Natural killer cell (primary cell): ENCODE measurements around the gene SLX9. TPM values are rescaled to one million over a fixed set of nuclear protein-coding genes. Genes with fewer than 3 reads are reported as not detected.

Source experiments
- ATAC-seq, 3 donors: fragments of 150-1000 bp in 2 of 3; fragments of 200-7000 bp in 1 of 3; cut with Tn5 transposase; 1 replicate in 1 of 3; 2 replicates in 2 of 3; pipeline ENCODE4 v1.10.0; 2021; ENCODE audit warnings: mild to moderate bottlenecking in 2 of 3, moderate library complexity in 2 of 3
- DNase-seq, 2 donors: peaks; one replicate each; pipeline versions ENCODE4 v3.0.0 to v3.0.0-alpha.2; 2013 to 2021; ENCODE audit warnings: mixed read lengths in 1 of 2
- H3K27ac ChIP-seq: one replicate; pipeline ENCODE4 v1.5.1; 2013; ENCODE audit warnings: mild to moderate bottlenecking, low read length
- H3K27me3 ChIP-seq: one replicate; pipeline ENCODE4 v1.6.1; 2013; ENCODE audit warnings: low read length; ENCODE audit not compliant: control insufficient read depth, insufficient read depth
- H3K36me3 ChIP-seq: one replicate; pipeline ENCODE4 v1.6.1; 2013; ENCODE audit warnings: low read length; ENCODE audit not compliant: control insufficient read depth, insufficient read depth
- H3K4me1 ChIP-seq: one replicate; pipeline ENCODE4 v1.6.1; 2013; ENCODE audit warnings: low read length; ENCODE audit not compliant: control insufficient read depth, insufficient read depth
- H3K4me3 ChIP-seq: one replicate; pipeline ENCODE4 v1.5.1; 2013; ENCODE audit warnings: low read length
- H3K9me3 ChIP-seq: one replicate; pipeline ENCODE4 v1.6.1; 2013; ENCODE audit warnings: low read length; ENCODE audit not compliant: control insufficient read depth, insufficient read depth
- H3K27ac Mint-ChIP-seq, 2 donors: one replicate each; pipeline ENCODE4 v1.8.0; 2022; ENCODE audit warnings: mild to moderate bottlenecking in 2 of 2, mixed read lengths in 2 of 2, moderate library complexity in 1 of 2
- H3K27me3 Mint-ChIP-seq, 2 donors: one replicate each; pipeline ENCODE4 v1.8.0; 2022; ENCODE audit warnings: low read depth in 2 of 2, mixed read lengths in 2 of 2
- H3K36me3 Mint-ChIP-seq: one replicate; pipeline ENCODE4 v1.8.0; 2022; ENCODE audit warnings: mixed read lengths
- H3K4me1 Mint-ChIP-seq, 2 donors: one replicate each; pipeline ENCODE4 v1.8.0; 2022; ENCODE audit warnings: mixed read lengths in 2 of 2
- H3K4me3 Mint-ChIP-seq: one replicate; pipeline ENCODE4 v1.8.0; 2022; ENCODE audit warnings: mild to moderate bottlenecking, moderate library complexity, mixed read lengths
- H3K9me3 Mint-ChIP-seq, 2 donors: one replicate each; pipeline ENCODE4 v1.8.0; 2022; ENCODE audit warnings: mixed read lengths in 2 of 2
- CTCF ChIP-seq: fragments of 200-600 bp; IDR thresholded peaks from one replicate; pipeline ENCODE4 v1.8.0; 2022; ENCODE audit warnings: antibody characterized with exemption
- WGBS: methylation state at CpG from one replicate; pipeline ENCODE4 v1.1.7; 2013; ENCODE audit warnings: missing lambda C conversion rate; ENCODE audit not compliant: insufficient coverage; 5-methylcytosine and 5-hydroxymethylcytosine counted together
- intact Hi-C: fragments of 100-400 bp; cut with micrococcal nuclease; formaldehyde crosslinking; loops from one replicate; pipeline ENCODE4 v1.14.2; 2022
- total RNA-seq, 4 donors: library from RNA; stranded (reverse); fragments of 120-200 nt in 1 of 4; gene quantifications; one replicate each; pipeline versions ENCODE4 v1.2.3 to v1.2.4, GENCODE V29; 2013 to 2022

The SLX9 gene
- total RNA-seq, 3 donors from 2014 or later (not counting 1 experiment from before 2014, with no cell fraction given) = 12.8 to 22.9 (median 20.0) TPM

GRCh38 chr21:44900559-44901251 lies 39.1 kb upstream of the SLX9 start:
- H3K9me3 Mint-ChIP-seq = no peaks in the 10 kb centered on the region
- Histone ChIP-seq H3K9me3 (no peaks in the 10 kb centered on the region), H3K36me3 (peaks cover 99% of the 10 kb centered on the region), H3K27ac (no peak overlapping the region), H3K27me3 (no peaks in the 10 kb centered on the region), H3K4me1 (peaks cover 20% of the 10 kb centered on the region), H3K4me3 (no peak overlapping the region)
- no peak overlapping the region for H3K4me3 Mint-ChIP-seq
- H3K36me3 Mint-ChIP-seq = peaks cover 12% of the 10 kb centered on the region
- TF ChIP-seq CTCF = no peak
- H3K27me3 Mint-ChIP-seq = no peaks in the 10 kb centered on the region
- WGBS = 91% methylated on average over 28 of the region's 28 CpGs
- no peak for DNase-seq
- H3K27ac Mint-ChIP-seq = peak overlapping the region in 1 of 2 donors; percentile 61
- no peak for ATAC-seq
- H3K4me1 Mint-ChIP-seq = peaks cover 16 to 35% of the 10 kb centered on the region in 2 donors
- intact Hi-C loops = no loop called here

DNA sequence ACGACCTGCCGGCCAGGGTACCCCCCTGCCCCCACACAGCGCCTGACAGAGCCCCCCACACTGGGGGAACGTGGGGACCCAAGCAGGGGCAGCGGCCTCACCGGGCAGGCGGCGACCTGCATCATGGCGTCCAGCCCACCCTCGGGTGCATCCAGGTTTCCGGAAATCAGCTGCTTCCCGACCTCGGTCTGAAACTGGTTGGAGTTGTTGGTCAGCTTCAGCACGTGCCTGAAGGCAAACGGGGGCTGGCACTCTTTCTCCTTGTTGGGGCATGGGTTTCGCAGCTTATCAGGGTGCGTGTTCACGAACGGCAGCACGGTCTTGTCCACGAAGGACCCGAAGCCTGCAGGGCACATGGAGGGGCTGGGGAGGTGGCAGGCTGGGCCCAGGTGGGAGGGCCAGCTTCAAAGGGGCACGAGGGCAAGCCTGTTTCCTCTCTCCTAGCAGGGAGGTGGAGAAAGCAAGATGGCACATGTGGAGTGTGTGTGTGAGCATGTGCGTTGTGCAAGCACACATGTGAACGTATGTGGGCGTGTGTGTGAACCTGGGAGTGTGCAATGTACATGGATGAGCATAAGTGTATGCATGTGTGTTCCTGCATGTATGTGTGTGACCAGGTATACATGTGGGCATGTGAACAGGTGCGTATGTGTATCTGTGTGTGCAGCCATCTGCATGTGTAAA lies 38.3 kb upstream of the SLX9 start:
- Histone ChIP-seq H3K9me3 (no peaks in the 10 kb centered on the region), H3K4me1 (peaks cover 24% of the 10 kb centered on the region), H3K36me3 (peaks cover 98% of the 10 kb centered on the region), H3K27me3 (no peaks in the 10 kb centered on the region), H3K4me3 (no peak overlapping the region), H3K27ac (no peak overlapping the region)
- H3K4me3 Mint-ChIP-seq = no peak overlapping the region
- H3K9me3 Mint-ChIP-seq = no peaks in the 10 kb centered on the region
- peak overlapping the region in 1 of 2 donors; percentile 29 for H3K27ac Mint-ChIP-seq
- intact Hi-C loops = no loop called here
- WGBS = 95% methylated on average over 27 of the region's 27 CpGs
- TF ChIP-seq CTCF = no peak
- ATAC-seq (no peak), DNase-seq (no peak)
- H3K36me3 Mint-ChIP-seq = peaks cover 12% of the 10 kb centered on the region
- H3K4me1 Mint-ChIP-seq = peaks cover 21 to 44% of the 10 kb centered on the region in 2 donors
- H3K27me3 Mint-ChIP-seq = no peaks in the 10 kb centered on the region

- H3K36me3 Mint-ChIP-seq = peaks cover 12% of the 10 kb centered on the region
- no peak overlapping the region for H3K4me3 Mint-ChIP-seq
Measured at GRCh38 chr21:44902268-44903049, 37.4 kb upstream of the SLX9 start.

More at GRCh38 chr21:44902268-44903049, 37.4 kb upstream of the SLX9 start:
- TF ChIP-seq CTCF = no peak
- Mint-ChIP-seq H3K4me1 (peaks cover 23 to 45% of the 10 kb centered on the region in 2 donors), H3K27ac (peak overlapping the region in 1 of 2 donors; percentile 39), H3K9me3 (no peaks in the 10 kb centered on the region), H3K27me3 (no peaks in the 10 kb centered on the region)
- intact Hi-C loops = no loop called here
- peaks cover 32% of the 10 kb centered on the region for H3K4me1 ChIP-seq
- 89% methylated on average over 27 of the region's 30 CpGs for WGBS
- H3K9me3 ChIP-seq = no peaks in the 10 kb centered on the region
- DNase-seq = no peak
- H3K36me3 ChIP-seq = peaks cover 98% of the 10 kb centered on the region
- no peaks in the 10 kb centered on the region for H3K27me3 ChIP-seq
- no peak overlapping the region for H3K4me3 ChIP-seq
- H3K27ac ChIP-seq = no peak overlapping the region
- no peak for ATAC-seq
